NOMO-1 treated with DMSO at 0.1 percent for 48 hours (cell line): ENCODE measurements around the gene PKNOX2.

Source experiments
- DNase-seq: peaks from one replicate; lab custom pipeline; 2025; ENCODE audit not compliant: unreplicated experiment; lab: John Stamatoyannopoulos, UW

Gene PKNOX2

GRCh38 chr11:125333354-125334073 lies 169.0 kb downstream of the PKNOX2 start:
- DNase-seq, result peak; percentile 69

GRCh38 chr11:125335106-125335505 lies 170.6 kb downstream of the PKNOX2 start:
- DNase-seq, result no peak

- DNase-seq, result no peak
Measured at GRCh38 chr11:125337836-125338834, 173.6 kb downstream of the PKNOX2 start.

GRCh38 chr11:125338886-125339811 lies 174.6 kb downstream of the PKNOX2 start:
- peak; percentile 63 for DNase-seq

- no peak for DNase-seq
Measured at GRCh38 chr11:125341676-125342075, 177.1 kb downstream of the PKNOX2 start.

GRCh38 chr11:125342281-125342930 lies 177.9 kb downstream of the PKNOX2 start:
- no peak for DNase-seq

- DNase-seq, result no peak
Measured at GRCh38 chr11:125343086-125343717, 178.7 kb downstream of the PKNOX2 start.

GRCh38 chr11:125343718-125344131 lies 179.2 kb downstream of the PKNOX2 start:
- no peak for DNase-seq

GRCh38 chr11:125344846-125345420 lies 180.4 kb downstream of the PKNOX2 start:
- DNase-seq, result no peak

GRCh38 chr11:125345421-125346178 lies 181.0 kb downstream of the PKNOX2 start:
- DNase-seq, result peak; percentile 55

GRCh38 chr11:125346179-125346530 lies 181.6 kb downstream of the PKNOX2 start:
- no peak for DNase-seq

GRCh38 chr11:125346565-125347260 lies 182.2 kb downstream of the PKNOX2 start:
- DNase-seq, result no peak

- no peak for DNase-seq
Measured at GRCh38 chr11:125347261-125347585, 182.7 kb downstream of the PKNOX2 start.

- DNase-seq, result no peak
Measured at GRCh38 chr11:125348141-125348651, 183.6 kb downstream of the PKNOX2 start.

GRCh38 chr11:125348674-125349309 lies 184.2 kb downstream of the PKNOX2 start:
- DNase-seq, result peak; percentile 9

- no peak for DNase-seq
Measured at GRCh38 chr11:125350206-125351032, 185.9 kb downstream of the PKNOX2 start.
